Left cardiac atrium (tissue), 4 donors: ENCODE data around the gene ZNF816. TPM values are rescaled to one million over a fixed set of nuclear protein-coding genes. Genes with fewer than 3 reads are reported as not detected.
"Not testable (repeated sequence)": the region's sequence is repeated elsewhere in the genome, so short reads cannot be mapped to it uniquely, and the experiment has no call there.

Experiments used
- ATAC-seq, 2 donors: fragments of 200-7000 bp; cut with Tn5 transposase; one replicate each; pipeline ENCODE4 v1.9.1; 2020; ENCODE audit warnings: mild to moderate bottlenecking in 2 of 2, moderate library complexity in 2 of 2
- DNase-seq: peaks from one replicate; pipeline ENCODE4 v3.0.0-alpha.2; 2020
- intact Hi-C, 2 donors: fragments of 100-400 bp; cut with DNase I; formaldehyde crosslinking; loops; one replicate each; pipeline versions ENCODE4 v1.14.1 to v1.15.1; 2022 to 2023
- long read RNA-seq: library from polyadenylated mRNA; unstranded; transcript quantifications from one replicate; pipeline ENCODE4 v2.0.0, GENCODE V29; 2021
- total RNA-seq, 2 donors: library from RNA; stranded (reverse); fragmentation: NEBNext Ultra II Directional; extraction: Animal tissue kit (Norgen Biotek cat#: 25700); gene quantifications; one replicate each; pipeline ENCODE4 v1.2.1, GENCODE V29; 2021
- donor health status: DM: no; HTN: yes; CAD: no.
- donor health status: DM: no; HTN: yes; CAD: no; lungs with severe emphysema.
- donor health status: DM: yes; HTN: yes; CAD: no.
- donor health status: Dilated cardiomyopathy.

ZNF816 gene
- 1 to 10 TPM; 3.8 to 5.1 TPM for total RNA-seq
- long read RNA-seq, partial matches to known transcripts = 0 of 7 reads
- long read RNA-seq, other reads (novel, unspliced or antisense) = 1 of 7 reads

DNA sequence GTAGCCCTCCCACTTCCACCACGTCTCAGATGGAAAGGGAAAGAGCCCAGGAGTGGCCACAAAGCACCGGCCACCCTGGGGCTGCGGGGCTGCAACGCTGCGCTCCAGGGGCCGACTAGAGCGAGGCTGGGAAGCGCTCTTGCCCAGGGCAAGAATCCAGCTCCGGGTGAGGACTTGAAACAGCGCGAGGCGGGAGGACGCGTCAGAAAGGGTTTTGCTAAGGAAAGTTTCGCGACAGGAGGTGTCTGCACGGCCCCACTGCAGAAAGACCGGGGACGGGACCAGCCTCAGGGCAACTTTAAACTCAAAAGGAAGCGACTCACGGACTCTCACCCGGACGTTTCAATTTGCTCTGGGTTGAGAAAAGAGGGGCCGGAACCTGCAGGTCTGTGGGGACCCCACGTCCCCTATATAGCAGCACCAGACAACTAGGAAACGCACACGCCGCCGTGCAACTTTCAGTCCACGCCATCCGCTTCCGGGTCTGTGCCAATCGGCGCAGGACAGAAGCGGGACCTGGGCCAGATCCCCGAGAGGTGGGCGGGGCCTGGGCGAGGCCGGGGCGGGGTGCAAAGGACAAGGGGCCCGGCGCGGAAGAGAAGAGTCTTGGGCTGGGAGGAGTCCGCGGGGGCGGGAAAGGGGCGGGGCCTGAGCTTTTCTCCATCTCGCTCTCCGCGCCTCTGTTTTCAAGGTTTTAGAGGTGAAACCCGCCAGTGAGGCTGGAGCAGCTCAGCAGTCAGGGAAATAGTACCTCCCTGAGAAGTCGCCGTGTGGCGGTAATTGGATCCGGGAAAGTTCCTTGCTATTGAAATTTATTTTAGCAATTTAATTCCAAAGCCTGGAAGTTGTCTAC, at the start of gene ZNF816:
TSS of gene ZNF816 (minus strand) at position 488 of the 853 bp plus-strand sequence. CDS start 6,792 bp downstream, outside the sequence.
- DNase-seq (peak; percentile 98), ATAC-seq (peak; percentile 99 to 100)
- intact Hi-C loops = loop anchor here in 1 of 2 donors (2.0 to 5.0 kb wide), 3 partner anchors 20 to 65 kb away; partner anchors contain the start of gene ZNF320

DNA sequence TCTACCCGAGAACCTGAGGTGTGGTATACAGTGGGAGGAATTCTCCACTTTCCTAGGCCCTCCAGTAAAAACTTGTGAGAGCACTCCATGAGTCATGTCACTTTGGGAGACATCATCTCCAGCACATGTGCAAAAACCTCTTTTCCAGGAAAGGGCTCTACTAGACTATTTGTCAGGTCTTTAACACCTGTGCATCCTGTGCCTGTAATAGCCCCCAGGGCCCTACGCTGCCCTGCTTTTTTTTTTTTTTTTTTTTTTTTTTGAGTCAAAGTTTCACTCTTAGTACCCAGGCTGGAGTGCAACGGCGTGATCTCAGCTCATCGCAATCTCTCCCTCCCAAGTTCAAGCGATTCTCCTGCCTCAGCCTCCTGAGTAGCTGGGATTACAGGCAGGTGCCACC, 49.3 kb upstream of the ZNF816 start:
- intact Hi-C loops = no loop called here
- ATAC-seq (no peak), DNase-seq (no peak)

DNA sequence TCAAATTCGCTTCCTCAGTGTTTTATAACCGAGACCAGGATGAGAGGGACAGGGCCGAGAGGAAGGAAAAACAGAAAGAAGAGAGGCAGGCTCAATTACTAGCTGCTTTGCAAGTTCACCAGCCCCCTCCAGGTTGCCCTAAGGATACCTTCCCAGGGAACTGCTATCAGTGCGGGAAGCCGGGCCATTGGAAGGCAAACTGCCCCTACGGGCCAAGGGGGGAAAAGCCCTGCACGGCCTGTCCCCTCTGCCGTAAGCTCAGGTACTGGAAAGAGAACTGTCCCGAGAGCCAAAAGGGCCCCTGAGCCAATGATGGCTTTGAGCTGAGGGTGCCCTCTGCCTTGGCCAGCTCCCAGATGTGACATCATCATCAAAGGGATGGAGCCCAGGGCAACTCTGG, 47.8 kb upstream of the ZNF816 start:
- intact Hi-C loops = no loop called here
- no peak for ATAC-seq
- no peak for DNase-seq

DNA sequence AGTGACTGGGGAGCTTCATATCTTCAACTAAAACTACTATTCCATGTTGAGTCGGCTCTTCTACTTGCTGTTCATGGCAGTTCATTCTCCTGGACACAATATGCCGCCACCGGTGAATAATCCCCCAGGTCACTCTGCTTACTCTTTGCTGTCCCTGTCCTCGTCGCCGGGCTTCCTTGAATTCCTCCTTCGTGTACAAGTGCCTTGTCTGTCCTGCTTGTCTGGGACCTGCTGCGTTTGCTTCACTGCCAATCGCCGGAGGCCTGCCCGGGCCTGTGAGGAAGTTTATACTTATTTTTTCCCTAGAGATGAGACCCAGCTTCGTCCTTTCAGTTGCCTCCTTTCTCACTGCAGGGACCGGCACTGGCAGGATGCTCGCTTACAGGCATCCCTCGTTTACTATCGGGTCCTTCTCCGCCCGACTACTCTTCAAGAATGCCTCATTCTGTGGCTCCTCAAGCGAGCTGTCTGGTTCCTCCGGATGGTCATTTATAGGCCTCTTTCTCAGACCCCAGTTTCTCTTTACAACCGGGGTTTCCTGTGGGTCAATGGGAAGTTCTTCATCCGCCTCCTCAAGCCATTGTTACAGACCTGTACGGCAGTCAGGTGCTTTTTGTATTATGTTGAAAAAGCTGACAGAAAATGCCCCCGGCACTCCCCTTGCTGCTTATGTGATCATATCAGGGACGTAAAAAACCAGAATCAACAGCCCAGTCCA, 45.5 kb upstream of the ZNF816 start:
- intact Hi-C loops = no loop called here
- ATAC-seq = no peak
- no peak for DNase-seq

DNA sequence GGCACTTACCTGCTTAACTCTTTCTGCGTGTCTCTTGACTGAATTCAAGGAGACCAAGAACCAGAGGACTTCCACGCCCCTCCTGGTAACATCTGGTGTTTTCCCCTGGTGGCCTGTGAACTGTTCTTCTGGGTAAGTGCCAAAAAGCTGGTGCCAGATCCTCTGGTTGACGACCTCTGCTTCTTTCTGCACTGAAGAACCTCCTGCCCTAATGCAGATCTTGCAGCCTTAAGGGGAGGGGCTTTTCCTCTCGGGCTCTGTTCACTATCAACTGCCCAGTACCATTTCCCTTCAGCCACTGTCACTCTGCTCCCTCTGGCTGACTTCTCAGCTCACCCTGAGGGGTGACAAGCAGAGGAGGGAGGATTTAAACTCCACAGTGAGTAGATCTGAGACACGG, 44.9 kb upstream of the ZNF816 start:
- intact Hi-C loops = no loop called here
- DNase-seq (no peak), ATAC-seq (no peak)

DNA sequence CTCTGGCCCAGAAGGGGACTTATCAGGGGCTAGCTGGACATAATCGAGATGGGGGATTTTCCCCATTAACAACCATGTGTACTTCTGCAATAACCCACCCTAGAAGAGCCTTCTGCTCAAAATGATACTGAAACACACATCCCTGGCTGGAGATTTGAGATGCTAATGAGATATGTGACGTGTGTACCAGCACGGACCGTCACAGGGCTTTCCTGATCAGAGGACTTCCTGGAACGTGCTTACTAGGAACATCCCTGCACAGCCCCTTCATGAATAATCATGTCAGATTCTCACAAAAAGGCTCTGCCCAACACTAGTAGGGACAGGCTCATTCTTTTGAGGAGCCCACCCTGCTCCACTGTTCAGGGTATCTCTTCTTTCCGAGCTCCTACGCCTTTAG, 44.5 kb upstream of the ZNF816 start:
- ATAC-seq = no peak
- intact Hi-C loops = no loop called here
- DNase-seq = no peak

DNA sequence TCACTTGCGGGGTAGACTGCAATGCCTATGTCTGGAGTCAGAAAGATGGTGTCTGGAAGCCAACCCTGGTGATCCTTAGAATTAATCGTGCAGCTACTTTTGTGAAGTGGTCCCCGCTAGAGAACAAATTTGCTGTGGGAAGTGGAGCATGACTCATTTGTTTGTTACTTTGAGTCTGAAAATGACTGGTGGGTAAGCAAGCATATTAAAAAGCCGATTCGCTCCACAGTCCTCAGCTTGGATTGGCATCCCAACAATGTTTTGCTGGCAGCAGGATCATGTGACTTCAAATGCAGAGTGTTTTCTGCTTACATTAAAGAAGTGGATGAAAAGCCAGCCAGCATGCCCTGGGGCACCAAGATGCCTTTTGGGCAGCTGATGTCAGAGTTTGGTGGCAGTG, 41.6 kb upstream of the ZNF816 start:
- DNase-seq = no peak
- no peak for ATAC-seq
- intact Hi-C loops = no loop called here

DNA sequence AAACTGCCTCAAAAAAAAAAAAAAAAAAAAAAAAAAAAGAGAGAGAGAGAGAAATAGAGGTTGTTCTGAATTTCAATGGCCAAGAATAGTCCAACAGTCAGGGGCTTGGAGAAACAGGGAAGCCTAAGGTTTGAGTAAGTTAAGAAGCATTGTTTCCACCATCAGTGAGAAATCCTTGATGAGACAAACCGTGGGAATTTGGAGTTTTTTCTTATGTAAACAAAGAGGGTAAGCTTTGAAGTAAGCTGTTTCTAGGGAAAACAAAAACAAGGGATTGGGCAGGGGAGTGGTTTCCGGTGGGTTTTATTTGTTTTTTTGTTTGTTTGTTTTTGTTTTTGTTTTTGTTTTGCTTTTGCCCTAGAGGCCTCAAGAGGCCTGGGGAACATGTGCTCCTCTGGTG, 39.8 kb upstream of the ZNF816 start:
- no peak for DNase-seq
- ATAC-seq = no peak
- intact Hi-C loops = no loop called here

DNA sequence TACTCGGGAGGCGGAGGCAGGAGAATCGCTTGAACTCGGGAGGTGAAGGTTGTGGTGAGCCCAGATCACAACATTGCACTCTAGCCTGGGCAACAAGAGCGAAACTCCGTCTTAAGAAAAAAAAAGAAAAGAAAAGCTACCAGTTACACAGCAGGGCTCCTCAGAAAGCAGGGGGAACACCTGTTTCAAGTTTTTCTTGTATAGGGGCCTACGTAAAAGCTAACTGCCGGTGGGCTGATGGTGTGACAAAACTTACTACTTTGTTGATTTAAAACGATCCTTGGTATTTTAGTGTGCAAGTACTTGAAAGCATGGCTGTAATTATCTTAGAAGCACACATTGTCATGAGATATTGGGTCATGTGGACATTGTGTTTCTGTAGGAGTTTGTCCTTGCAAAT, 35.3 kb upstream of the ZNF816 start:
- DNase-seq (no peak), ATAC-seq (no peak)
- intact Hi-C loops = no loop called here

DNA sequence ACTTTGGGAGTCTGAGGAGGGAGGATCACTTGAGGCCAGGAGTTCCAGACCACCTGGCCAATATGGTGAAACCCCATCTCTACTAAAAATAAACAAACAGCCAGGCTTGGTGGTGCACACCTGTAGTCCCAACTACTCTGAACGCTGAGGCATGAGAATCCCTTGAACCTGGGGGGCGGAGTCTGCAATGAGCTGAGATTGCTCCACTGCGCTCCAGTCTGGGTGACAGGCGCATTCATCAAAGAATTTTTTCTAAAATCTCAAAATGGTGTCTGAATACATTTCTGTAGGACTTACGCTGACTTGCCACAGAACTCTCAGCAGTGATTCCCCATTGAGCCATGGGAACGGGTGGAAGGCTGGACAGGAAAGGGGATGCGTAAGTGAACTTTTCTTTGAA, 33.0 kb upstream of the ZNF816 start:
- ATAC-seq = no peak
- no peak for DNase-seq
- intact Hi-C loops = no loop called here

DNA sequence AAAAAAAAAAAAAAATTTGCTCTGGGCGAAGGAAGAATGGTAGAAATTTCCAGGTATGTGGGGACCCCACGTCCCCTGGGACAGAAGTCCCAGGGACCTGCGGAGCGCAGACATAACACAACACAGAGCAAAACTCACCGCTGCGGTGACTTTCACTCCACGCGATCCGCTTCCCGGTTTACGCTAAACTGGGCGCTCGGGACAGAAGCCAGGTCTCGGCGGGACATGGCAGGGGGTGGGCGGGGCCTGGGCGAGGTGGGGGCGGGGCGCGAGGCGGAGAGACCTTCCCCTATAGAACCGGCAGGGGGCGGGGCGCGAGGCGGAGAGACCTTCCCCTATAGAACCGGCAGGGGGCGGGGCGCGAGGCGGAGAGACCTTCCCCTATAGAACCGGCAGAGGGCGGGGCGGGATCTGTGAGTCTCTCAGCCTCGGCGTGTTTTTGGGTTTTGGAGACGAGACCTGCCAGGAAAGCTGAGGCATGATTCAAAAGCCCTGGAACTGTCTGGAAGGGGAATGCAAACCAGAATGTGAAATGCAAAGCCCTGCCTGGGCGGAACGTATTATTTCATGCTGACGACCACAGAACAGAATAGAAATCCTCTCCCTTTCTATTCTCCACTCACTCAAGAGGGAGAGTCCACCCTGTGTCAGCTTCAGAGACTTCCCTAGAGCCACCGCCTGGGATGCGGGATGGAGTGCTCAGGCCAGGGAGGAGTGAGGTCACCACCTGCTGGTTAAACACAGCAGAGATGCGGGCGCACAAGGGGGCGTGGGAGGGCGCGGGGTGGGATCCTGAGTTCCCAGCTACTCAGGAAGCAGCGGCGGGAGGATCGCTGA, 30.9 kb upstream of the ZNF816 start:
- ATAC-seq = peak; percentile 94 to 95
- intact Hi-C loops = no loop called here
- peak; percentile 80 for DNase-seq

DNA sequence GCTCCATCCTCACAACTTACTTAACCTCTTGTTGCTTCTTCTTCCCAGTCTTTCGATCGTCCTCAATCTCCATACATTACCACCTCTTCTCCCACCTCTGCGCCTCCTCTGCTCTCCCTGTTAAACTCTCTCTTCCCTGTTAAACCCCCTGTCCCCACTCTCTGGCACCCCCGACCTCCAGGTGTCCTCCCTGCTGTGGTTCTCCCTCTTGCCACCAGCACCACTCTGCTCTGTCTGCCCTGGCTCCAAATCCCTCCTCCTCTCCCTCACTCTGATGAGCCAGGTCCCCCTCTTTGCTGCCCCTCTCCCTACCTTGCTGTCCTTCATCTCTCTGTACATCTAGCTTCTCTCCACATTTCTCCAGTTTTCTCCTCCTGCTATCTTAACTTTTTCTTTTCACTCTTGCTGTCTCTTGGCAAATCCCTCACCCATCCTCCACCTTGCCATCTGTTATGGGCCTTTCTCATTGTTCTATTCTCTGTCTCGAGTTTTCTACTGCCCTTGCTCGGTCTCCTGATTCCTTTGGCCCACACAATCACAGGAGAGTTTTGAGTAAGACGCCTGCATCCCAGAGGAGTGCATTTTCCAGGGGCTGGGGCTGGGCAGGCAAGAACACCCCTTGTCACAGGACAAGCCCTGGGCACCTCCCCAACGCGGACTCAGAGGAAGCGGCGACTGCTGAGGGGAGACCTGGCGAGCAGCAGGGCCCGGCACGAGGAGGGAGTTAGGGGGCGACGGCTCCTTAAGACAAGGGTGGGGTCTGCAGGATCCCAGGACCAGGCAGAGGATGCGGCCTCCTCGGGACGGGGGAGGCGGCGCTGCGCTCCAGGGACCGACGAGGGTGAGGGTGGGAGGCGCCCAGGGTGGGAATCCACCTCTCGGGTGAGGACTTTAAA, 29.7 kb upstream of the ZNF816 start:
- intact Hi-C loops = no loop called here
- ATAC-seq (peak; percentile 33 to 45), DNase-seq (peak; percentile 33)

DNA sequence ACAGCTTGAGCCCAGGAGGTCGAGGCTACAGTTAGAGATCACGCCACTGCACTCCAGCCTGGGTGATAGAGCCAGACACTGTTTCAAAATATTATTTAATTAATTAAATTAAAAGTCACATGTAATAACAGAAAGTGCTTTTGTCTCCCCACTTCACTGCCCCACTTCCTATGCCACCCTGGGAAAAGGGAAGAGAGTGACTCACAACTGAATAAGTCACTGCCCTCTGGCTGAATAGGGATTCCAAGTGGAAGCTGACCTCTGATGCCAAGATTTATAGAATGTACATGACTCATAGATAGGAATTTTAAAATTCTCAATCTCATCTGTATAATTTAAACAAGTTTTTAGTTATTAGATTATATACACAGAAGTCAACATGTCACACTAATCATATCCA, 28.8 kb upstream of the ZNF816 start:
- intact Hi-C loops = no loop called here
- no peak for ATAC-seq

DNA sequence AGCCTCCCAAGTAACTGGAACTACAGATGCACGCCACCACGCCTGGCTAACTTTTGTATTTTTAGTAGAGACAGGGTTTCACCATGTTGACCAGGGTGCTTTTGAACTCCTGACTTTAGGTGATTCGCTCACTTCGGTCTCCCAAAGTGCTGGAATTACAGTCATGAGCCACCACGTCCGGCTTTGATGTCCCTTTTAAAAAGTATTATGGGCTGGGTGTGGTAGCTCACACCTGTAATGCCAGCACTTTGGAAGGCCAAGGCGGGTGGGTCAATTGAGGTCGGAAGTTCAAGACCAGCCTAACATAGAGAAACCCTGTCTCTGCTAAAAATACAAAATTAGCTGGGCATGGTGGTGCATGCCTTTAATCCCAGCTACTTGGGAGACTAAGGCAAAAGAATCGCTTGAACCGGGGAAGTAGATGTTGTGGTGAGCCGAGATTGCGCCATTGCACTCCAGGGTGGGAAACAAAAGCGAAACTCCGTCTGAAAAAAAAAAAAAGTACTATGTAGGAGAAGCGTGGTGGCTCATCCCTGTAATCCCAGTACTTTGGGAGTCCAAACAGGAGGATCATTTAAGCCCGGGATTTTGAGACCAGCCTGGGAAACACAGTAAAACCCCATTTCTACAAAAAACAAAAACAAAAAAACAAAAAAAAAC, 28.2 kb upstream of the ZNF816 start:
- no peak for ATAC-seq
- intact Hi-C loops = no loop called here

More for the DNA sequence above, 28.8 kb upstream of the ZNF816 start:
- DNase-seq = no peak

DNA sequence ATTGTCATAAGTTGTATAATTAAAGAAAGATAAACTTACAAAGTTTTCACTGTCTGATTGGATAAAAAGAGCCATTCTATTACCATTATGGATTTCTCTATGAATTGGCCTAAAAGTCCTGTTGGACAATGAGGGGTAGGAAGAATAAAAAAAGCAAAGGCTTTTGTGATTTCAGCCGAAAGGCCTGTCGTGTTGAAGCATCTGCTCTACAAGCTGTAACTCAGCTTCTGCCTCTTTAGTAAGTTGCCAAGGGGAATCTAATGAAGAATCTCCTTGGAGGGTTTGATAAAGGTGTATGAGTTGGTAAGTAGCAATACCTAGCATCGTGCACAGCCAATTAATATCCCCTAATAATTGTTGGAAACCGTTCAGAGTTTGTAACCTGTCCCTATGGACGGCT, 25.8 kb upstream of the ZNF816 start:
- ATAC-seq = no peak
- no peak for DNase-seq

More for the DNA sequence above, 28.2 kb upstream of the ZNF816 start:
- no peak for DNase-seq

DNA sequence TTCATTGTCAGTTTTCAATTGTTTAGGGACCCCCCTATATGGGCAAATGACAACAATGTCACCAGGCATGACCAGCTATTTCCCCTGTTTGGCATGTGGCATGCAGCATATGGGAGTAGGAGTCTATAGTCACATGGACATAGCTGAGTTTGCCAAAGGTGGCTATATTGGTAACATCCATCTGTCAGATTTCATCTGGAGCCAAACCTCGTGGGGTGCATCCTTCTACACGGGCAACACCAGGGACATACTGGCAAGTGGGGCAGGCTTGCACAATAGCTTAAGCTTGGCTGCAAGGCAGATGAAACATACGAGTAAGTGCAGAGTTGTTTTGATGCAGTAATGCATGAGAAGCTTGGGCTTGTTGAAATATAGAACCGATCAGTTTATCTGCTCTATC, 24.5 kb upstream of the ZNF816 start:
- DNase-seq (no peak), ATAC-seq (no peak)
- intact Hi-C loops = no loop called here

More for the DNA sequence above, 25.8 kb upstream of the ZNF816 start:
- intact Hi-C loops = no loop called here

DNA sequence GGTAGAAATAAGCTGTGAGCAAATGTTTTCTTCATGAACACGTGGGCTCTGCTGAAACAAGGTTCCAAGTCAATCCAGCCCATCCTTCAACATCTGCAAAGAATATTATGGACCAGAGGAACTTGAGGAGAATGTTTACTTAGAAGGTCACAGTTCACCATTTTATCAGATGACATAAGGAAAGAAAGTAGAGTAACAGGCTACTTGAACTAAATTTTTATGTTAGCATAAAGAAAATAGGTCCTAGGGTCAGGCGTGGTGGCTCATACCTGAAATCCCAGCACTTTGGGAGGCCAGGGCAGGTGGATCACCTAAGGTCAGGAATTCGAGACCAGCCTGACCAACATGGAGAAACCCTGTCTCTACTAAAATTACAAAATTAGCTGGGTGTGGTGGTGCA, 20.5 kb upstream of the ZNF816 start:
- ATAC-seq, intact Hi-C loops, DNase-seq: not testable (repeated sequence)

DNA sequence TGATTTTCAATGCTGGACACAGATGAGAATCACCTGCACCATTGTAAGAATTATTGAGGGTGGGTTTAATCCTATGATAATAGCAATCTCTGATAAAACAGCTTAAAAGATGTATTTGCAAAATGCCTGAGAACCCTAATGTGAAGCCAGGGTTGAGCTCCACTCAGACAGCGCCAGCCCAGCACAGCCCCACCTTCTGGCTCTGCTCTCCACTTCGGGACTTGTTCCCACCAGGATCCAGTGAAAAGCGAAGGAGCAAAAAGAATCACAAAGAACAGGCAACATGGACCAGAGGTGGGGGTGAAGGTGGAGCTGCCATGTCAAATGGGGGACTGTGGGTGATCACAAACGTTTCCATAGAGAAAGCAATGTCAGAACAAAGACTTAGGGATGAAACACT, 18.6 kb upstream of the ZNF816 start:
- intact Hi-C loops = no loop called here

More for the DNA sequence above, 18.6 kb upstream of the ZNF816 start:
- ATAC-seq = no peak
- no peak for DNase-seq
